Subcutaneous adipose tissue (tissue), 4 donors: ENCODE measurements around the gene HOATZ. TPM values are rescaled to one million over a fixed set of nuclear protein-coding genes. Genes with fewer than 3 reads are reported as not detected.

Source experiments
- CTCF ChIP-seq: fragments of 450-650 bp; IDR thresholded peaks from one replicate; pipeline ENCODE4 v1.5.1; 2016; ENCODE audit warnings: low read depth, mild to moderate bottlenecking, control low read depth, antibody characterized with exemption, moderate library complexity
- total RNA-seq, 4 donors: library from RNA; depleted of rRNA; stranded (reverse); fragments of >200 nt; gene quantifications; one replicate each; pipeline ENCODE4 v1.1.0, GENCODE V29; 2016

The HOATZ gene
- total RNA-seq, 4 donors from 2014 or later, result not detected

GRCh38 chr11:111476956-111477355, 37.6 kb upstream of the HOATZ start:
- no peak for TF ChIP-seq CTCF

- TF ChIP-seq CTCF, result no peak
These were observed 36.7 kb upstream of the HOATZ start for GRCh38 chr11:111477898-111478297.

GRCh38 chr11:111479666-111480065, 34.9 kb upstream of the HOATZ start:
- no peak for TF ChIP-seq CTCF

GRCh38 chr11:111483431-111483830, 31.1 kb upstream of the HOATZ start:
- TF ChIP-seq CTCF, result no peak

- TF ChIP-seq CTCF, result no peak
These were observed 24.1 kb upstream of the HOATZ start for GRCh38 chr11:111490496-111490895.

- no peak for TF ChIP-seq CTCF
These were observed 20.5 kb upstream of the HOATZ start for GRCh38 chr11:111494040-111494439.

- TF ChIP-seq CTCF, result no peak
These were observed 15.1 kb upstream of the HOATZ start for GRCh38 chr11:111499483-111499882.
